Stimulated activated CD4-positive, alpha-beta T cell treated with anti-CD3 and anti-CD28 coated beads, Interleukin-4, amount 100 ng/mL, for 4 hours (primary cell): ENCODE results near the gene PCDHA6.
"Not testable (repeated sequence)": the region's sequence is repeated elsewhere in the genome, so short reads cannot be mapped to it uniquely, and the experiment has no call there.

ENCODE experiments used
- DNase-seq, 2 experiments: peaks; one replicate each; pipeline ENCODE4 v3.0.0-alpha.2; 2020

PCDHA6 gene, protein sequence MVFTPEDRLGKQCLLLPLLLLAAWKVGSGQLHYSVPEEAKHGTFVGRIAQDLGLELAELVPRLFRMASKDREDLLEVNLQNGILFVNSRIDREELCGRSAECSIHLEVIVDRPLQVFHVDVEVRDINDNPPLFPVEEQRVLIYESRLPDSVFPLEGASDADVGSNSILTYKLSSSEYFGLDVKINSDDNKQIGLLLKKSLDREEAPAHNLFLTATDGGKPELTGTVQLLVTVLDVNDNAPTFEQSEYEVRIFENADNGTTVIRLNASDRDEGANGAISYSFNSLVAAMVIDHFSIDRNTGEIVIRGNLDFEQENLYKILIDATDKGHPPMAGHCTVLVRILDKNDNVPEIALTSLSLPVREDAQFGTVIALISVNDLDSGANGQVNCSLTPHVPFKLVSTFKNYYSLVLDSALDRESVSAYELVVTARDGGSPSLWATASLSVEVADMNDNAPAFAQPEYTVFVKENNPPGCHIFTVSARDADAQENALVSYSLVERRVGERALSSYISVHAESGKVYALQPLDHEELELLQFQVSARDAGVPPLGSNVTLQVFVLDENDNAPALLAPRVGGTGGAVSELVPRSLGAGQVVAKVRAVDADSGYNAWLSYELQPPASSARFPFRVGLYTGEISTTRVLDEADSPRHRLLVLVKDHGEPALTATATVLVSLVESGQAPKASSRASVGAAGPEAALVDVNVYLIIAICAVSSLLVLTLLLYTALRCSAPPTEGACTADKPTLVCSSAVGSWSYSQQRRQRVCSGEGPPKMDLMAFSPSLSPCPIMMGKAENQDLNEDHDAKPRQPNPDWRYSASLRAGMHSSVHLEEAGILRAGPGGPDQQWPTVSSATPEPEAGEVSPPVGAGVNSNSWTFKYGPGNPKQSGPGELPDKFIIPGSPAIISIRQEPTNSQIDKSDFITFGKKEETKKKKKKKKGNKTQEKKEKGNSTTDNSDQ

GRCh38 chr5:140827704-140828361 is at the start of gene PCDHA6:
Gene PCDHA6, plus strand, starts transcription at chr5:140827960. Its CDS starts 132 bp downstream, at chr5:140828092.
- DNase-seq, result no peak

- no peak for DNase-seq
Measured at GRCh38 chr5:140780512-140780911, 47.2 kb upstream of the PCDHA6 start.

- no peak for DNase-seq
Measured at GRCh38 chr5:140785905-140786686, 41.7 kb upstream of the PCDHA6 start, which contains the start of gene PCDHA1. Gene PCDHA1, plus strand, starts transcription at chr5:140786140.

DNA sequence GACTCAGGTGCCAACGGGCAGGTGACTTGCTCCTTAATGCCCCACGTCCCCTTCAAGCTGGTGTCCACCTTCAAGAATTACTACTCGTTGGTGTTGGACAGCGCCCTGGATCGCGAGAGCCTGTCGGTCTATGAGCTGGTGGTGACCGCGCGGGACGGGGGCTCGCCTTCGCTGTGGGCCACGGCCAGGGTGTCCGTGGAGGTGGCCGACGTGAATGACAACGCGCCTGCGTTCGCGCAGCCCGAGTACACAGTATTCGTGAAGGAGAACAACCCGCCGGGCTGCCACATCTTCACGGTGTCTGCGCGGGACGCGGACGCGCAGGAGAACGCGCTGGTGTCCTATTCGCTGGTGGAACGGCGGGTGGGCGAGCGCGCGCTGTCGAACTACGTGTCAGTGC is 40.3 kb upstream of the PCDHA6 start:
- not testable (repeated sequence) for DNase-seq

GRCh38 chr5:140787849-140788504 is 39.8 kb upstream of the PCDHA6 start:
- not testable (repeated sequence) for DNase-seq

GRCh38 chr5:140791089-140791488 is 36.7 kb upstream of the PCDHA6 start:
- no peak for DNase-seq

GRCh38 chr5:140794595-140795258 is 33.0 kb upstream of the PCDHA6 start, which contains the start of gene PCDHA2:
Gene PCDHA2, plus strand, starts transcription at chr5:140794852.
- no peak for DNase-seq

GRCh38 chr5:140795259-140795641 is 32.5 kb upstream of the PCDHA6 start:
- DNase-seq, result no peak

DNA sequence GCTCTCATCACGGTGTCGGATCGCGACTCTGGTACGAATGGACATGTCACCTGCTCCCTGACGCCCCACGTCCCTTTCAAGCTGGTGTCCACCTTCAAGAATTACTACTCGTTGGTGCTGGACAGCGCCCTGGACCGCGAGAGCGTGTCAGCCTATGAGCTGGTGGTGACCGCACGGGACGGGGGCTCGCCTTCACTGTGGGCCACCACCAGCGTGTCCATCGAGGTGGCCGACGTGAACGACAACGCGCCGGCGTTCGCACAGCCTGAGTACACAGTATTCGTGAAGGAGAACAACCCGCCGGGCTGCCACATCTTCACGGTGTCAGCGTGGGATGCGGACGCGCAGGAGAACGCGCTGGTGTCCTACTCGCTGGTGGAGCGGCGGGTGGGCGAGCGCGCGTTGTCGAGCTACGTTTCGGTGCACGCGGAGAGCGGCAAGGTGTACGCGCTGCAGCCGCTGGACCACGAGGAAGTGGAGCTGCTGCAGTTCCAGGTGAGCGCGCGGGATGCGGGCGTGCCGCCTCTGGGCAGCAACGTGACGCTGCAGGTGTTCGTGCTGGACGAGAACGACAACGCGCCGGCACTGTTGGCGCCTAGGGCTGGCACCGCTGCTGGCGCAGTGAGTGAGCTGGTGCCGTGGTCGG is 31.6 kb upstream of the PCDHA6 start:
- DNase-seq, result not testable (repeated sequence)

DNA sequence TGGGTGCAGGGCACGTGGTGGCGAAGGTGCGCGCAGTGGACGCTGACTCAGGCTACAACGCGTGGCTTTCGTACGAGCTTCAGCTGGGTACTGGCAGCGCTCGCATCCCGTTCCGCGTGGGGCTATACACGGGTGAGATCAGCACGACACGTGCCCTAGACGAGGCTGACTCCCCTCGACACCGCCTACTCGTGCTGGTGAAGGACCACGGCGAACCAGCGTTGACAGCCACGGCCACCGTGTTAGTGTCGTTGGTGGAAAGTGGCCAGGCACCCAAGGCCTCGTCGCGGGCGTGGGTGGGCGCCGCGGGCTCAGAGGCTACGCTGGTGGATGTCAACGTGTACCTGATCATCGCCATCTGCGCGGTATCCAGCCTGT is 31.1 kb upstream of the PCDHA6 start:
- no peak for DNase-seq

DNA sequence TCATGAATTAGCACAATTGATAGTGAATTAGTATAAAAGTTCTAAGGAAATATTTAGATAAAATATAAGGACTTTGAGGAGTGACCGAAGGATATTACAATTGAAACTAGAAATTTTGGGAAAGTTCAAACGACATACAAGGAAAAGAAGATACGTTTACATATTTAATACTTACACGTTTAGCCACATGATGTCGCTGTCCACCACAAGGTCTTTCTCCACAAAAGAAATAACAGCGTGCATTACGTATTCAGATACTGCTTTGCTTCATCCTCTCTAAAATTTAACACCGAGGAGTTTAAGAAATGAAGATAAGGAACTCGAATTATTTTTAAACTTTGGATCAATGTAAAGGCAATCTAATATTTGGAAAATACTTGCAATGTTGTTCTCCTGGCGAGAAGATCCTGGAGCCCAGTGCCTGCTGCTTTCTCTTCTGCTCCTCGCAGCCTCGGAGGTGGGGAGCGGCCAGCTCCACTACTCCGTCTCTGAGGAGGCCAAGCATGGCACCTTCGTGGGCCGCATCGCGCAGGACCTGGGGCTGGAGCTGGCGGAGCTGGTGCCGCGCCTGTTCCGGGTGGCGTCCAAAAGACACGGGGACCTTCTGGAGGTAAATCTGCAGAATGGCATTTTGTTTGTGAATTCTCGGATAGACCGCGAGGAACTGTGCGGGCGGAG is 26.8 kb upstream of the PCDHA6 start, which contains the start of gene PCDHA3:
TSS of gene PCDHA3 (plus strand) at position 242 of the 678 bp plus-strand sequence.
- no peak for DNase-seq

DNA sequence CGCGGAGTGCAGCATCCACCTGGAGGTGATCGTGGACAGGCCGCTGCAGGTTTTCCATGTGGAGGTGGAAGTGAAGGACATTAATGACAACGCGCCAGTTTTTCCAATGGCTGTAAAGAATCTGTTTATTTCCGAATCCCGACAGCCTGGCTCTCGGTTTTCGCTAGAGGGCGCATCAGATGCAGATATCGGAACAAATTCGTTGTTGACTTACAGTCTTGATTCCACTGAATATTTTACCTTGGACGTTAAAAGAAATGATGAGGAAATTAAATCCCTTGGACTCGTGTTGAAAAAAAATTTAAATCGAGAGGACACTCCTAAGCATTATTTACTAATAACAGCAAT is 26.3 kb upstream of the PCDHA6 start:
- no peak for DNase-seq

GRCh38 chr5:140802381-140802780 is 25.4 kb upstream of the PCDHA6 start:
- DNase-seq, result not testable (repeated sequence)

DNA sequence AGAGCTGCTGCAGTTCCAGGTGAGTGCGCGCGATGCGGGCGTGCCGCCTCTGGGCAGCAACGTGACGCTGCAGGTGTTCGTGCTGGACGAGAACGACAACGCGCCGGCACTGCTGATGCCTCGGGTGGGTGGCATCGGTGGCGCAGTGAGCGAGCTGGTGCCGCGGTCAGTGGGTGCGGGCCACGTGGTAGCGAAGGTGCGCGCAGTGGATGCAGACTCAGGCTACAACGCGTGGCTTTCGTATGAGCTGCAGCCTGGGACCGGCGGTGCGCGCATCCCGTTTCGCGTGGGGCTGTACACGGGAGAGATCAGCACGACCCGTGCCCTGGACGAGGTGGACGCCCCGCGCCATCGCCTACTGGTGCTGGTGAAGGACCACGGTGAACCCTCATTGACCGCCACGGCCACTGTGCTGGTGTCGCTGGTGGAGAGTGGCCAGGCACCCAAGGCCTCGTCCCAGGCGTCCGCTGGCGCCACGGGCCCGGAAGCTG is 24.9 kb upstream of the PCDHA6 start:
- DNase-seq, result no peak

GRCh38 chr5:140806834-140807775 is 20.7 kb upstream of the PCDHA6 start, which contains the start of gene PCDHA4:
Gene PCDHA4, plus strand, starts transcription at chr5:140807068.
- DNase-seq, result no peak

DNA sequence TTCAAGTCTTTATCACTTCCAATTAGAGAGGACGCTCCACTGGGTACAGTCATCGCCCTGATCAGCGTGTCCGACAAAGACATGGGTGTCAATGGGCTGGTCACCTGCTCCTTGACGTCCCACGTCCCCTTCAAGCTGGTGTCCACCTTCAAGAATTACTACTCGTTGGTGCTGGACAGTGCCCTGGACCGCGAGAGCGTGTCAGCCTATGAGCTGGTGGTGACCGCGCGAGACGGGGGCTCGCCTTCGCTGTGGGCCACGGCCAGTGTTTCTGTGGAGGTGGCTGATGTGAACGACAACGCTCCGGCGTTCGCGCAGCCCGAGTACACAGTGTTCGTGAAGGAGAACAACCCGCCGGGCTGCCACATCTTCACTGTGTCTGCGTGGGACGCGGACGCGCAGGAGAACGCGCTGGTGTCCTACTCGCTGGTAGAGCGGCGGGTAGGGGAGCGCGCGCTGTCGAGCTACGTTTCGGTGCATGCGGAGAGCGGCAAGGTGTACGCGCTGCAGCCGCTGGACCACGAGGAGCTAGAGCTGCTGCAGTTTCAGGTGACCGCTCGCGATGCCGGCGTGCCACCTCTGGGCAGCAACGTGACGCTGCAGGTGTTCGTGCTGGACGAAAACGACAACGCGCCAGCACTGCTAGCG is 19.4 kb upstream of the PCDHA6 start:
- not testable (repeated sequence) for DNase-seq

- no peak for DNase-seq
Measured at GRCh38 chr5:140808889-140809291, 18.9 kb upstream of the PCDHA6 start.
